HCT116 (cell line): ENCODE measurements around the gene AQP12B.
"Not testable (repeated sequence)": the region's sequence is repeated elsewhere in the genome, so short reads cannot be mapped to it uniquely, and the experiment has no call there.

Experiments used
- CEBPB ChIP-seq: IDR thresholded peaks from 2 replicates; pipeline ENCODE4 v1.6.1; 2012; ENCODE audit warnings: low read depth
- EGR1 ChIP-seq: IDR thresholded peaks from 2 replicates; pipeline ENCODE4 v1.6.1; 2012; ENCODE audit warnings: low read depth
- RAD21 ChIP-seq: IDR thresholded peaks from 2 replicates; pipeline ENCODE4 v1.6.1; 2012; ENCODE audit warnings: low read depth, mild to moderate bottlenecking
- ZNF274 ChIP-seq: fragments of 200-500 bp; sonication (Bioruptor generic); IDR thresholded peaks from 2 replicates; pipeline ENCODE4 v1.6.1; 2014; ENCODE audit warnings: mild to moderate bottlenecking, low read depth, low read length, inconsistent platforms
- TF ChIP-seq, protein P1 (sequence below), 3 experiments: fragments of 200-600 bp in 1 of 3; sonication (generic) in 1 of 3; IDR thresholded peaks in 2 of 3; conservative IDR thresholded peaks in 1 of 3; 2 replicates each; pipeline ENCODE4 v1.5.1; 2012 to 2017; ENCODE audit warnings: low read depth in 2 of 3, low read length in 2 of 3, antibody characterized with exemption in 1 of 3, borderline replicate concordance in 1 of 3, control low read depth in 1 of 3, mild to moderate bottlenecking in 1 of 3, mixed read lengths in 1 of 3, mixed run types in 1 of 3, moderate library complexity in 1 of 3; ENCODE audit not compliant: insufficient read depth in 1 of 3

DNA sequence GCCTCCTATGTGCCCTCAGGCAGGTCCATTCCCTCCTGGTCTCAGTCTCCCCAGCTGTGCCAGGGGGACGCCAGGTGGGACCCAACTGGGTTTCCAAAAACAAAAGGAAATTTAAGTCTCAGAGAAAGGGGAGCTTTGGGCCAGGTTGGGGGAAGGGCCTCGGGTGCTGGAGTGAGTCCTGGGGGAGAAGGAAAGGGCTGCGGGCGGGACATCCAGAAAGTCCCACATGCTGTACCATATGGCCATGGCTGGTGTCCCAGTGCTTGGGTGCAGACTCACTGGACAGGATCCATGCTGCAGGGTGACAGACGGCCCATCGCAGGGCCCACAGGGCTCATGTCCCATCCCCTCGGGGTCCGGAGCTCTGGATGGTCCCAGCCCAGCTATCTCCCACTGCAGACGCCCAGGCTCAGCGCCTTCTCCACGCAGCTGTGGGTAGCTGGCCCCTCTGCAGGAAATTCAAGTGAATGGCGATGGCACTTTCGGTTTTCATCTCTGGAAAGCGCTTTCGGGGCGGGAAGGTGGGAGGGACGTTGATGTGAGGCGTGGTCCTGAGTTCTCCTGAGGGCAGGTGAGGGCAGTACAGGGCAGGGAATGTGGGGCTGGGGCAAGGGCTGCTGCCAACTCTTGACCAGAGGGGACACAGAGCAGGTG, 7.9 kb upstream of the AQP12B start:
- TF ChIP-seq CEBPB, ZNF274, RAD21, EGR1: not testable (repeated sequence)
- TF ChIP-seq, protein P1, sequence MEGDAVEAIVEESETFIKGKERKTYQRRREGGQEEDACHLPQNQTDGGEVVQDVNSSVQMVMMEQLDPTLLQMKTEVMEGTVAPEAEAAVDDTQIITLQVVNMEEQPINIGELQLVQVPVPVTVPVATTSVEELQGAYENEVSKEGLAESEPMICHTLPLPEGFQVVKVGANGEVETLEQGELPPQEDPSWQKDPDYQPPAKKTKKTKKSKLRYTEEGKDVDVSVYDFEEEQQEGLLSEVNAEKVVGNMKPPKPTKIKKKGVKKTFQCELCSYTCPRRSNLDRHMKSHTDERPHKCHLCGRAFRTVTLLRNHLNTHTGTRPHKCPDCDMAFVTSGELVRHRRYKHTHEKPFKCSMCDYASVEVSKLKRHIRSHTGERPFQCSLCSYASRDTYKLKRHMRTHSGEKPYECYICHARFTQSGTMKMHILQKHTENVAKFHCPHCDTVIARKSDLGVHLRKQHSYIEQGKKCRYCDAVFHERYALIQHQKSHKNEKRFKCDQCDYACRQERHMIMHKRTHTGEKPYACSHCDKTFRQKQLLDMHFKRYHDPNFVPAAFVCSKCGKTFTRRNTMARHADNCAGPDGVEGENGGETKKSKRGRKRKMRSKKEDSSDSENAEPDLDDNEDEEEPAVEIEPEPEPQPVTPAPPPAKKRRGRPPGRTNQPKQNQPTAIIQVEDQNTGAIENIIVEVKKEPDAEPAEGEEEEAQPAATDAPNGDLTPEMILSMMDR (IDR thresholded peaks at IDR 0.05 in 2 of 3, conservative IDR thresholded peaks at IDR 0.05 in 1 of 3; ENCODE audit: borderline replicate concordance in 1 of 3, insufficient read depth in 1 of 3, low read depth in 2 of 3, low read length in 2 of 3) = not testable (repeated sequence)
